GM12874 (cell line): ENCODE results near the gene CCDC102A.

Experiments used
- CTCF ChIP-seq: IDR thresholded peaks from 2 replicates; pipeline ENCODE4 v1.5.1; 2011; ENCODE audit warnings: low read depth, mild to moderate bottlenecking, control low read depth, low read length, moderate library complexity; ENCODE audit not compliant: insufficient read depth

CCDC102A gene

DNA sequence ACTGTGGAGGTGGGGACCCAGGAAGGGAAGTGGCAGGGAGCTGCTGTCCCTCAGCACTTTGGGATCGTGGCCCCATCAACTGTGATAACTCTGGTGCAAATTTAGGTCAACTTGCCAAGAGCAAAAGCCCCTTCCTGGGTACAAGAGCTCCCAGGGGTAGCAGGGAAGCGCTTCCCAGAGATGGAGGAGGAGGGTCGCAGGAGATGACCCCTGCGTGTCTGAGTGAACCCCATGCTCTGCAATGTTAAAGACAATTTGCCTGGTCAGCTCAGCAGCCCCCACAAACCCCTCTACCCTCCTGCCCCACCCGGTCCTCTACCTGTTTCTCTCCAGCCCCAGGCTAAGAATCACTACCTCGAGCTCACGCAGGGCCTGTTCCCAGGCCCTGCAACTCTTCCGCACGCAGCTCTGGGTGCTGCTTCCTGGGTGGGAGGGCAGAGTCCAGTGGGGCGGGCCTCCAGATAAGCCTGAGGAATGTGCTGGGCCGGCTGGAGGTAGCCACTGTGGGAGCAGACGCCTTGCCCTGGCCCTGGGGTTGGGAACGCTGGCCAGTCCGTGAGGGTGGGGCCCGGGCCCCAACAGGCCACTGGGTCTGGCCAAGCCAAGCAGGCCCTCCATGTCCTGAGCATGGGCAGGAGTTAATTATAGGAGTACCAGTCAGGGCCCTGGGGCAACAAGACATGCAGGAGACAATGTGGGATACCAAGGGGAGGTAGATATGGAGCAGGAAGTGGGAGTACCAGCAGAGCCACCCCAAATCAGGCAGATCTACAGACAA is 56.2 kb downstream of the CCDC102A start:
- TF ChIP-seq CTCF: no peak

DNA sequence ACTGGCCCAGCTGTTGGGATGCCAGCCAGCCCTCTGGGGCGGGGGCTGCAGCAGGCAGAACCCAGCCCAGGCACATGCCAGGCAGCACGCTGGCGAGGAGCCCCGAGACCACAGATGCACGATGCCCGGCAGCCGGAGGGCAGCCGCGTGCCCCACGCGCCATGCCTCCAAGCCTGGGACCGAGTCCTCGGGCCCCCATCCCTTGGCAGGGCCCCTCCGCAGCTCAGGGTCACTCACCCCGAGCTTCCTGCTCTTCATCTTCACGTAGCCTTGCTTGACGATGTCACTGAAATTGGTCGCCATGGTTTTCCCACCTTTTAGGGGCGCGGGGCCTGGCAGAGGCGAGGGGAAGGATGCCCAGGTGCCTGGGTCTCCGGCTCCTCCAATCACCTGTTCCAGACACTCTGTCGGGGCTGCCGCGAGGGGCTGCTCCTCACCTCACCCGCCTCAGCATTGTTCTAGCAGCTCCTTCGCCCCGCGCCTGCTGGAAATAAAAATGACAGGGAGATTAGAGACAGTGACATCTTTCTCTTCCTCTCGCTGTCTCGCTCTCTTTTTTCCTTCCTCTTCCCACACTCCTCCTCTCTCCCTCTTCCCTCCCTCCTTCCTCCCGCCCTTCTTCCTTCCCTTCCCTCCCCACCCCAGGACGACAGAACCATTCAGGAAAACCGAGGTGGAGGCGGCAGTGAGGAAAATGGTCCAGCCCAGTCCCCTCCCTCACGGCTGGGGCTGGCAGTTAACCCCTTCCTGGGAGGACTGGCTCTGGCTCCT is 57.0 kb downstream of the CCDC102A start:
- TF ChIP-seq CTCF: no peak

DNA sequence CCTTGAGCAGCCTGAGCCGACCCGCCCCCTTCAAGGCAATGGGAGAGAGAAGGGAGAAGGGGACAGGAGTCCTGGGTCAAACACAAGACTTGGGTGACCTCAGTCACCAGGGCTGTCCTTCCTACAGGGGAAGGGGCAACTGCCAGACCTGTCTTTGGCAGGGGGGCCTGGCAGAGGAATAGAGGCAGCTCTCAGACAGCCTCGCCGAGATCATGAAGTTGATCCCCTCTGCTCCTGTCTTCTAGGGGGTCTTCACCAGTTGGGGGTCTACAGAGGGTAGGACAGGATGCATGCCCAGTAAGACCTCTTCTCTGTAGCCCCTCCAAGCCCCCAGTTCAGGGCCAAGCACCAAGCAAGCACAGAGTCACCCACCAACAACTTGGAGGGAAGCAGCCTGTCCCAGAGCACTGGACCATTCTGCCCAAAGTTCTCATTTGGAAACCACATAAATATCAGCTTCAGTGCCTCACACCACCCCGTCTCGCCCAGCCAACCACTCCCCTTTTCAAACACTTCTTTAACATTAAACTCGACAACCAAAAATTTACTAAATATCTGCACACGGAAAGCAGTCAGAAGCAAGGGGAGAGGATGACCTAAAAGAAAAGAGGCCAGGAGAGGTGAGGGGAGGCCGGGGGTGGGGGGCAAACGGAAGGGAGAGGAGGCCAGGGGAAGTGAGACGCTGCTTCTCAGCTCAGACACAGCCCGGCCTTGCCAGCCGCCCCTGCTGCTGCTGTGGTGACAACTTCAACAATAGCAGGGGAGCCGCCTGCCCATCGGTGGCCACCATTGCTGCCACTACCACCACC is 57.8 kb downstream of the CCDC102A start:
- no peak for TF ChIP-seq CTCF

DNA sequence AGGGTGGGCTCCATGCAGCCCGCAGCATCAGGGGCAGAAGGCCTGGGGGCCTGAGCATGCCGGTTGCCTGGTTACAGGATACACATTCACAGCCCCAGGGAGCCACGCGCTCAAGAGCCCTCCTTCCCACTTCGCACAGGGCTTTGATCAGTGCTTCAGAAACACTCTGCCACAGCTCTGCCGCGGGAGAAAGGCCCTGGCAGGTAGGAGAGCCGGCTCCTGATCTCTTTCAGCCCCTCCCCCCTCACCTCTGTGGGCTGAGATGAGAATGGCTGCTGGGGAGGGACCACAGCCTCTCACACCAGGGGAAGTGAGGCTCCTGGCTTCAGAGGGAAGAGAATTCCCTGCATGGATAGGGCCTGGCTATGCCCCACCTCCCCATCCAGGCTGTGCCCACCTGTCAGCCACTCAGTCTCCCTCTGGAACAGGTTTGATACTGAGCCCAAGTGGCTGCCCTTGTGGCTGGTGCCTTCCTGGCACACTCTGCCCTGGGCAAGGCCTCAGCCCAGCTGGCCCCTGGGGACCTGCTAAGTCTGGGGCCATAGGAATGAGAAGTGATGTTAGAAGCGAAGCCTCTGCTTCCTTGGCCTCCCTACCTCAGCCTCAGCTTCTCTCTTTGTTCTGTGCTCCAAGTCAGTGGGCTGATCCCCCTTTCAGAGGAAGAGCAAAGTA is 58.7 kb downstream of the CCDC102A start:
- TF ChIP-seq CTCF: no peak

GRCh38 chr16:57476546-57477410 is 59.6 kb downstream of the CCDC102A start:
- TF ChIP-seq CTCF: no peak

DNA sequence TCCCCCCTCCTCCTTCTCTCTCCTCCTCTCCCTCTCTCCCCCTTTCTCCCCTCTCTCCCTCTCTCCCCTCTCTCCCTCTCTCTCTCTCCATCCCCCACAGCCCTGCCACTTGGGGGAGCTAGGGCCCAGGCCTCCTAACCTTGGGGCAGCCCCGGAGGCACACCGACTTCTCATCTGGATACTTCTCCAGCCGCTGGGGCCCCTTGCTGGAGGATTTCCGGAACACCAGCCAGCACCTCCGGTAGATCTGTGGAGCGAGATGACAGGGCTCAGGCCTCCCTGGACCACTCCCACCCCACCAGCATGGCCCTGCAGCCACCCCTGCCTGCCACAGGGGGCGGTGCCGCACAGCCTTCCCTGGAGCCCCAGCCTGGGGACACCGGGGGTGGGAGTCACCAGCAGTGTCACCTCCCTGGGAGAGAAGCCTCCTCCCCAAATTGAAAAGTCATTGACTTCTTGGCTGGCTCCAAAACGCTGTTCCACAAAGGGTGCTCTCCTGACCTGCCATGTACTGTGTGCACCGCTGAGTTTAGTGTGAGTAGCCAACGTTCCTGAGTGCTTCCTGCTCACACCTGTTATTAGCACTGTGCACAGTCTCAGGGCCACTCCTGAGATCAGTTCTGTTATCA is 60.5 kb downstream of the CCDC102A start:
- TF ChIP-seq CTCF: peak; percentile 95
